HG02588 (cell line): ENCODE measurements around the gene PPDPF.
"Not testable (repeated sequence)": the region's sequence is repeated elsewhere in the genome, so short reads cannot be mapped to it uniquely, and the experiment has no call there.

Experiments used
- ATAC-seq: cut with Tn5 transposase; IDR thresholded peaks from one replicate; pipeline ENCODE4 v1.9.1; 2021; ENCODE audit warnings: mild to moderate bottlenecking, moderate library complexity; ENCODE audit not compliant: unreplicated experiment

Gene PPDPF

DNA sequence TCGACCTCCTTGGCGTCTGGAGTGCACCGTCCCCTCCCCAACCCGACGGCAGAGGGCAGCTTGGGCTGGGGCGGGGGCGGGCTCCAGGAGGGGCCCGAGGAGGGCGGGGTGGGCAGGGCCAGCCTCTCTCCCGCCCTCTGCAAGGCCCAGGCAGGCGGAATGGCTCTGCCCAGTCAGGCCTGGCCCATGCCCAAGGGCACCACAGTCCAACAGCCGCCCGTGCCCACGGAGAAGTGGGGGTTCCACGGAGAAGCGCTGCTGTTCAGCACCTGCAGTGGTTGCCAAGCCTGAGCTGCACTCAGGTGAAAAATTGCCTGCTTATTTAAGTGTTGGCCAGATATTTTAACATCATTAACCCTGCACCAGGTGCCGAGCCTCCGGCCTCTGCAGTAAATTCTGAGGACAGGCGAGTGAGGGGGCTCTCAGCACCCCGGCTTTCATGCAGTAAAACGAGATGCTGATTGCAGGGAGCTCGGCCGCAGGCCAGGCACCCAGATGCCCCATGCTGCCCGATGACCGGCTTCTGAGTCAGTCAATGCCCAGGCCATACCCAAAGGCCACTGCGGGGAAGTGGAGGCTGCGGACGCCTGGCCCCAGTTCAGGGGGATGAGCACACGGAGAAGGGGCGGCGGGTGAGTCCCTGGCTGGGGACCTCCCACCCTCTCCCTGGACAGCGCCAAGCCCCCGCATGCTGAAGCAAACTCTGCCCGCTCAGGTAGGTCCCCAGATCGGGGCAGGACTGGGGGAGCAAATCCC, 27.3 kb downstream of the PPDPF start, which contains the start of gene SRMS:
Gene SRMS, minus strand, starts transcription at position 25 of the 756 bp plus-strand sequence. CDS start 286 bp downstream, outside the sequence.
- no peak for ATAC-seq

GRCh38 chr20:63548542-63548941, 28.0 kb downstream of the PPDPF start:
- no peak for ATAC-seq

- no peak for ATAC-seq
These were observed 28.5 kb downstream of the PPDPF start for GRCh38 chr20:63549019-63549418.

- ATAC-seq, result no peak
These were observed 29.2 kb downstream of the PPDPF start for GRCh38 chr20:63549679-63550282.

- ATAC-seq, result no peak
These were observed 30.5 kb downstream of the PPDPF start for GRCh38 chr20:63551068-63551467.

- ATAC-seq, result no peak
These were observed 32.1 kb downstream of the PPDPF start for GRCh38 chr20:63552481-63553249.

- no peak for ATAC-seq
These were observed 32.8 kb downstream of the PPDPF start for GRCh38 chr20:63553251-63553932.

GRCh38 chr20:63553933-63554290, 33.3 kb downstream of the PPDPF start, which contains the start of gene FNDC11:
FNDC11 (plus strand) TSS chr20:63554159; CDS start chr20:63555664, 1,505 bp downstream.
- ATAC-seq, result no peak

DNA sequence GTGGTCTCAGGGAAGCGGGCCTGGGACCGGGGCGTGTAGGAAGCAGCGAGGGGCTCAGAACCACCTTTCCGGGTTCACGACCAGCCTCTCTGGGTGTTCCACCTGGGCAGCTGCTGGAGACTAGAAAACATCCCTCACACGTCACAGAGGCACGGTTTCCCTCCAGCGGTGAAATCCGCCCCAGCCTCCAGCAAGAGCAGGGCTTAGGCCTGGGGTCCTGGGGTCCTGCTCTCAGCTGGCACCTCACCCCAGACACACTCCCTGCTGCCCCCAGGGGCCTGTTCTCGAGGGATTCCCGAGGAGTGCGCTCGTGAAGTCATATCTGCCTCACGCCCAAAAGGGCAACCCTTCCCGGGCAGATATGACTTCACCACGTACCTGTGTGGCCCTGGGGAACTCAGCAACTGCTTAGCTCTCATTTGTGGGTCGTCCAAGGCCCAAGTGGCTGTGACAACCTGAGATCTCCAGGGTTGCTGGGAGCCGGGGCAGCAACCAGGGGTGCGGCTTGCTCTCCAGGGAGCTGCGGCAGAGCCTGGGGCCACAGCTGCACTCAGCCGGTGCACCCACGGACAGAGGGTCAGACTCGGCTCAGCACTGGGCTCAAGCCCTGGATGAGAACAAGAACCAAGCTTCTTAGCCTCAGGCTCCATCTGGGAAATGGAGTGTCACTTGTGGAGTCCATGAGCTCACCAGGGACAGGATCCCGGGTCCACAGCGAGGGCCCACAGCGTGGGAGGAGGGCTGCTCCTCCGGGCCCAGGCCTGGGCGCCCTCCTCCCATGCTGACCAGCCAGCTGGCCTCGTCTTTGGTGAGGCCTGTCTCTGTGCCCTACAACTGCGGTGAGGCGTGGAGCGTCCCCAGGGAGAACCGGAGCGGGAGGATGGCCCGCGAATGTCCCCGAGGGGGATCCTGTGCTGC, 34.1 kb downstream of the PPDPF start:
- no peak for ATAC-seq

GRCh38 chr20:63555661-63556381, 35.3 kb downstream of the PPDPF start:
- no peak for ATAC-seq

GRCh38 chr20:63556873-63557478, 36.4 kb downstream of the PPDPF start:
- no peak for ATAC-seq

- ATAC-seq, result no peak
These were observed 36.9 kb downstream of the PPDPF start for GRCh38 chr20:63557481-63557891.

DNA sequence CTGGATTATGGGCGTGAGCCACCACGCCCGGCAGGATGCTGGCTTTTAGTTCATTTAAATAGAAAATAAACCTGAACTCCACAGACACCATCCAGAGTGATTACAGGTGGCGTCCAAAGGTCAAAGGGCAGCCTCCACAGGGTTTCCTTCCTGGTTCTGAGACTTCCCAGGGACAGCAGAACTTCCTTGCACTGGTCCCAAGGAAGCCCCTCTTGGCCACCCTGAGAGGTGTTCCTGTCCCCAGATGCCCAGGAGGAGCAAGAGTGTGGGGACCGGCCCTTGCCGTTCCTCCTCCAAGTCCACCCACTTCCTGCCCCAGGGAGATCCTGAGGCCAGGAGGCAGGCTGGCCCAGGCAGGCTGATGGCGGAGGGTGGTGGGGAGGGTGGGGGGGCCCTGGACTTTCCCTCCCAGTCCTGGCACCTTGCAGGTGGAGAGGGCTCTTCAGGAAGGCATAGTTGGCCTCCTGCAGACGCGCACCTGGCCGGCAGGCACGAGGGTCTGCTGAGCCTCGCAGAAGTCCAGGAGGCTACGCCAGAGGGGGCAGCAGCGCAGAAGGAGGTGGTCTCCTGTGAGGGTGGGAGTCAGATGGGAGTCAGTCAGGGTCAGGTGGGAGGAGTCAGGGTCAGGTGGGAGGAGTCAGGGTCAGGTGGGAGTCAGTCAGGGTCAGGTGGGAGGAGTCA, 38.4 kb downstream of the PPDPF start:
- ATAC-seq, result no peak

DNA sequence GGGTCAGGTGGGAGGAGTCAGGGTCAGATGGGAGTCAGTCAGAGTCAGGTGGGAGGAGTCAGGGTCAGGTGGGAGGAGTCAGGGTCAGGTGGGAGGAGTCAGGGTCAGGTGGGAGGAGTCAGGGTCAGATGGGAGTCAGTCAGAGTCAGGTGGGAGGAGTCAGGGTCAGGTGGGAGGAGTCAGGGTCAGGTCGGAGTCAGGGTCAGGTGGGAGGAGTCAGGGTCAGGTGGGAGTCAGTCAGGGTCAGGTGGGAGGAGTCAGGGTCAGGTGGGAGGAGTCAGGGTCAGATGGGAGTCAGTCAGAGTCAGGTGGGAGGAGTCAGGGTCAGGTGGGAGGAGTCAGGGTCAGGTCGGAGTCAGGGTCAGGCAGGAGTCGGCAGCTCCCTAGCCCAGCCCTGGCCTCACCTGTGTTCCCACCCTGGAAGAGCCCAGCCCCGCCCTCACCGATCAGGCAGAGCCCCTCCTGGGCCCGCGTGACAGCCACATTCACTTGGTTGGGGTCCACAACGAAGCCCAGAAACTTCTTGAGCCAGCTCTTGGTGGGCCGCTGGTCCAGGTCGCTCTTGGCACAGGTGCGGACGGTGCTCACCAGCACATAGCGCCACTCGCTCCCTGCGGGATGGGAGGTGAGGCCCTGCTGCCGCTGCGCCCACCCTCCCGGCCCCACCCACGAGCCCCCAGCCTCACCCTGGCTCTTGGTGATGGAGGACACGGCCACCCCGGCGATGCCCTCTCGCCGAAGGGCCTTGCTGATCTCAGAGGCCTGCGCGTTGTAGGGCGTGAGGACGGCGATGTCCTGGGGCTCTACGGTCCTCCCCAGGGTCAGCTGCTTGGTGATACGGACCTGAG, 39.1 kb downstream of the PPDPF start:
- not testable (repeated sequence) for ATAC-seq

DNA sequence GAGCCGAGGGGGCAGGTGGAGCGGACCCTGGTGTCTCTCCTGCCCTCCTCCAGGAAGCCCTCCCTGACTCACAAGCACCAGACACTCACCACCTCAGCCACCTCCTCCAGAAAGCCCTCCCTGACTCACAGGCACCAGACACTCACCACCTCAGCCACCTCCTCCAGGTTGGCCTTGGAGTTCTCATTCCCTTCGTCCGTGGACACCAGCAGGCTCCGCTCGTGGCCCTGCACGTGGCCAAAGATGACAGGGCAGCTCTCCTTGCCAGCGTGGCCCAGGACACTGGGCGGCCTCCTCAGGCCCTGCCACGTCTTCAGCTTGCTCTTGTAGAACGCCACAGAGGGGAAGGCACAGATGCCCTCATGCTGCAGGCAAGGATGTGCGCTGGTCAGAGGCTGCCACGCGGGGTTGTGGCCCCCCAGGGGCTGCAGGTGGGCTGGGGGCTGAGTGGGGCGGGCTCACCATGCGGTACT, 39.8 kb downstream of the PPDPF start:
- no peak for ATAC-seq

DNA sequence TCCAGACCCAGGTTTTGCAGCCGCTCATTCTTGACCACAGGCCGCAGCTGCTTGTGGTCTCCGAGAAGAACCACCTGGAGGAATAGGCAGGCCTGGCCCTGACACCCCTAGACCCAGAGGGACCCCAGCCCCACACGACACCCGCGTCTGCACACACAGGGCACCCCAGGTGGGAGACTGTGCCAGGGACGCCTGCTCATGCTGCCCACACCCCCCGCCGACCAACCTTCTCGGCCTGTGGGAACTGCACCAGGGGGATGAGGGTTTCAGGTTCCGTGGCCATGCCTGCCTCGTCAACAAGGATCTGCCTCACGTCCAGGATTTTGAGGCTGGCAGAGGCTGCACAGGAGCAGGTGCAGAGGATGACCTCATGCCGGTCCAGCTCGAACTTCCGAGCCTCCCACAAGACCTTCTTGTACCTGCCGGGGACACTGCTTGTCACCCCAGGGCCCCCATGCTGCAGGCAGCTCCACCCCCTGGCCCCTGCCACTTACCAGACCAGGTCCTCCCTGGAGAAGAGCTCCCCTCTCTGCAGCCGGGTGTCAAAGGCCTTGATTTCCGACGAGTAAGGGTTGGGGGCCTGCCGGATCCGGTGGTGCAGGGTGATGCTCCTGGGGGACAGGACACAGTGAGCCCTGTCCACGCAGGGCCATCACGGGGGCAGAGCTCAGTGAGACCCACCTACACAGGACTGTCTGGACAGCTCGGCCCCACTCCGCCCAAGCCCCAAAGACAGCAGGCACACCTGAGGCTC, 40.5 kb downstream of the PPDPF start:
- ATAC-seq, result no peak
